K562 (cell line): ENCODE data around the gene URGCP. TPM values are rescaled to one million over a fixed set of nuclear protein-coding genes. Genes with fewer than 3 reads are reported as not detected.

Source experiments
- FOXA3 ChIP-seq, 2 experiments: fragments of 450-650 bp in 1 of 2; sonication (generic) in 1 of 2; formaldehyde crosslinking; IDR thresholded peaks in 1 of 2; conservative IDR thresholded peaks in 1 of 2; 2 replicates each; pipeline versions ENCODE4 v1.4.0 to v1.8.0; 2020 to 2022; ENCODE audit warnings: mild to moderate bottlenecking in 2 of 2, missing genetic modification reagents in 1 of 2
- ILF3 ChIP-seq: fragments of 450-650 bp; IDR thresholded peaks from 2 replicates; pipeline ENCODE4 v1.6.1; 2018; ENCODE audit warnings: antibody characterized with exemption, mild to moderate bottlenecking, moderate library complexity, borderline replicate concordance
- KDM5B ChIP-seq: fragments of 200-600 bp; sonication (generic); IDR thresholded peaks from 2 replicates; pipeline ENCODE4 v1.6.1; 2012; ENCODE audit warnings: low read depth, mild to moderate bottlenecking, moderate library complexity, low read length, control low read depth, inconsistent platforms; ENCODE audit not compliant: insufficient replicate concordance
- MYNN ChIP-seq, 2 experiments: sonication (generic); formaldehyde crosslinking in 1 of 2; IDR thresholded peaks; 2 replicates each; pipeline versions ENCODE4 v1.5.0 to v1.6.1; 2016 to 2020; ENCODE audit warnings: antibody characterized with exemption in 1 of 2, missing genetic modification reagents in 1 of 2
- THAP7 ChIP-seq: fragments of 250-450 bp; sonication (Bioruptor Pico); IDR thresholded peaks from 2 replicates; pipeline ENCODE4 v1.5.0; 2021
- ZBTB33 ChIP-seq: sonication (generic); formaldehyde crosslinking; IDR thresholded peaks from 2 replicates; pipeline ENCODE4 v1.8.1; 2023; ENCODE audit warnings: mild to moderate bottlenecking, missing genetic modification reagents
- polyA plus RNA-seq, 8 experiments: library from polyadenylated mRNA; depleted of rRNA in 4 of 8; stranded (reverse) in 5 of 8; unstranded in 3 of 8; fragments of >200 nt; fragmentation: Nextera tagmentation in 2 of 8; fragmentation: Illumina TruSeq in 1 of 8; extraction: Ambion mirVana in 2 of 8; extraction: Trizol in 1 of 8; gene quantifications; 2 replicates each; pipeline versions ENCODE4 v1.2.1 to v1.2.3, GENCODE V29; 2011 to 2014; ENCODE audit warnings: inconsistent platforms in 1 of 8, missing spikeins in 1 of 8
- total RNA-seq, 7 experiments: library from RNA; depleted of rRNA in 6 of 7; stranded (reverse); fragments of >200 nt in 6 of 7; fragmentation: Illumina TruSeq in 2 of 7; extraction: Trizol in 2 of 7; gene quantifications; 2 replicates each; pipeline versions ENCODE4 v1.2.1 to v1.2.3, GENCODE V29; 2011 to 2021; ENCODE audit warnings: low replicate concordance in 1 of 7
- TF ChIP-seq, protein P1 (sequence below): fragments of 250-450 bp; sonication (Bioruptor Pico); IDR thresholded peaks from 2 replicates; pipeline ENCODE4 v1.5.0; 2021; ENCODE audit warnings: mild to moderate bottlenecking, borderline replicate concordance
- TF ChIP-seq, protein P2 (sequence below): fragments of 250-450 bp; sonication (Bioruptor Pico); IDR thresholded peaks from 2 replicates; pipeline ENCODE4 v1.4.0; 2020; ENCODE audit warnings: mild to moderate bottlenecking, moderate library complexity, borderline replicate concordance

URGCP gene
- total and polyA plus RNA-seq, 9 of the 15 experiments (the other 6 are each of a cell fraction or from before 2014, with no cell fraction given) = 1.7 to 25.8 (median 12.5) TPM

DNA sequence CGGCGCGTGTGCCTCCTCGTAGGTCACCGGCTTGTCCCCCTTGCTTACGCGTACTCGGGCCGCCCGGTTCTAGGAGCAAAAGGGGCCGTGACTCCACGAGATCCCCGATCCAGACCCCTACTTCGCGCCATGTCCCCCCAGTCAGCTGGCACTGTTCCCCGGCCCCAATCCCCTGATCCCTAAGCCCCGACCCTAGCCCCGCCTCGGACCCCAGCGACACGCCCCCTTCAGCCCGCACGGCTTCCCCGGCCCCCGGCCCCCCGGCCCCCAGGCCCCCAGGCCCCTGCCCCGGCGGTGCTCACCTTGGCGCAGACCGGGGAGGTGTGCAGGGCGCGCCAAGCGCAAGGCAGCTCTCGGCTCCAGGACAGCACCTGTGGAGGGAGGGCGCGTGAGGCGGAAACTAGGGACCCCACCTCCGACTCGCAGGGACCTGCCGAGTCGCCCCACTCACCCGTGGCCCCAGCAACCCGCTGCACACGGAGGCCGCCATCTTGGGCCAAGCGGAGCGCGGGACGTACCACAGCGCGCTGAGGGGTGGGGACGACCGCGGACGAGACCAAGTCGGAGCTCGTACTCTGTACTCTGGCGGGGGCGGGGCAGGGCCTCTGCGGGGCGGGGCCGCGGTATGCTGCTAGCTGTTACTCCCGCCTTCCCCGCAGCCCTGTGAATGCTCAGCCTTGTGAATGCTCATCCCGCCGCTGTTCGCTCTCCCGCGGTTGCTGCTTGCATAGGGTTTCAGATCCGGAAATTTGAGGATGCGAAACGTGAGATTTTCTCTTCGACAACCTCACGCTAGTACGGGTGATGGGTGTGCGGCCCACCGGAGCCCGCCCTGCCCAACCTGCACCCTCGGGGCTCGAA, 37.2 kb downstream of the URGCP start, which contains the start of gene MRPS24 (continued):
- TF ChIP-seq, protein P1, sequence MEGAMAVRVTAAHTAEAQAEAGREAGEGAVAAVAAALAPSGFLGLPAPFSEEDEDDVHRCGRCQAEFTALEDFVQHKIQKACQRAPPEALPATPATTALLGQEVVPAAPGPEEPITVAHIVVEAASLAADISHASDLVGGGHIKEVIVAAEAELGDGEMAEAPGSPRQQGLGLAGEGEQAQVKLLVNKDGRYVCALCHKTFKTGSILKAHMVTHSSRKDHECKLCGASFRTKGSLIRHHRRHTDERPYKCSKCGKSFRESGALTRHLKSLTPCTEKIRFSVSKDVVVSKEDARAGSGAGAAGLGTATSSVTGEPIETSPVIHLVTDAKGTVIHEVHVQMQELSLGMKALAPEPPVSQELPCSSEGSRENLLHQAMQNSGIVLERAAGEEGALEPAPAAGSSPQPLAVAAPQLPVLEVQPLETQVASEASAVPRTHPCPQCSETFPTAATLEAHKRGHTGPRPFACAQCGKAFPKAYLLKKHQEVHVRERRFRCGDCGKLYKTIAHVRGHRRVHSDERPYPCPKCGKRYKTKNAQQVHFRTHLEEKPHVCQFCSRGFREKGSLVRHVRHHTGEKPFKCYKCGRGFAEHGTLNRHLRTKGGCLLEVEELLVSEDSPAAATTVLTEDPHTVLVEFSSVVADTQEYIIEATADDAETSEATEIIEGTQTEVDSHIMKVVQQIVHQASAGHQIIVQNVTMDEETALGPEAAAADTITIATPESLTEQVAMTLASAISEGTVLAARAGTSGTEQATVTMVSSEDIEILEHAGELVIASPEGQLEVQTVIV (CRISPR knock-in tag) = no peak
- TF ChIP-seq FOXA3 (CRISPR knock-in tag; conservative IDR thresholded peaks at IDR 0.05 in 1 of 2, IDR thresholded peaks at IDR 0.05 in 1 of 2) (no peak), KDM5B (peak; percentile 93), THAP7 (CRISPR knock-in tag) (no peak), ILF3 (no peak), ZBTB33 (CRISPR knock-in tag) (no peak), MYNN (IDR thresholded peaks at IDR 0.05) (no peak), MYNN (CRISPR knock-in tag; IDR thresholded peaks at IDR 0.05) (no peak)
- TF ChIP-seq, protein P2, sequence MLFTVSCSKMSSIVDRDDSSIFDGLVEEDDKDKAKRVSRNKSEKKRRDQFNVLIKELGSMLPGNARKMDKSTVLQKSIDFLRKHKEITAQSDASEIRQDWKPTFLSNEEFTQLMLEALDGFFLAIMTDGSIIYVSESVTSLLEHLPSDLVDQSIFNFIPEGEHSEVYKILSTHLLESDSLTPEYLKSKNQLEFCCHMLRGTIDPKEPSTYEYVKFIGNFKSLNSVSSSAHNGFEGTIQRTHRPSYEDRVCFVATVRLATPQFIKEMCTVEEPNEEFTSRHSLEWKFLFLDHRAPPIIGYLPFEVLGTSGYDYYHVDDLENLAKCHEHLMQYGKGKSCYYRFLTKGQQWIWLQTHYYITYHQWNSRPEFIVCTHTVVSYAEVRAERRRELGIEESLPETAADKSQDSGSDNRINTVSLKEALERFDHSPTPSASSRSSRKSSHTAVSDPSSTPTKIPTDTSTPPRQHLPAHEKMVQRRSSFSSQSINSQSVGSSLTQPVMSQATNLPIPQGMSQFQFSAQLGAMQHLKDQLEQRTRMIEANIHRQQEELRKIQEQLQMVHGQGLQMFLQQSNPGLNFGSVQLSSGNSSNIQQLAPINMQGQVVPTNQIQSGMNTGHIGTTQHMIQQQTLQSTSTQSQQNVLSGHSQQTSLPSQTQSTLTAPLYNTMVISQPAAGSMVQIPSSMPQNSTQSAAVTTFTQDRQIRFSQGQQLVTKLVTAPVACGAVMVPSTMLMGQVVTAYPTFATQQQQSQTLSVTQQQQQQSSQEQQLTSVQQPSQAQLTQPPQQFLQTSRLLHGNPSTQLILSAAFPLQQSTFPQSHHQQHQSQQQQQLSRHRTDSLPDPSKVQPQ = no peak
